Hematopoietic multipotent progenitor cell treated with erythropoietin and hydrocortisone succinate and interleukin-3 and kit ligand, for 8 days (in vitro differentiated cells): ENCODE results near the gene LSM11.

Experiments used
- DNase-seq: peaks from one replicate; pipeline ENCODE4 v3.0.0-alpha.2; 2015

LSM11 gene

DNA sequence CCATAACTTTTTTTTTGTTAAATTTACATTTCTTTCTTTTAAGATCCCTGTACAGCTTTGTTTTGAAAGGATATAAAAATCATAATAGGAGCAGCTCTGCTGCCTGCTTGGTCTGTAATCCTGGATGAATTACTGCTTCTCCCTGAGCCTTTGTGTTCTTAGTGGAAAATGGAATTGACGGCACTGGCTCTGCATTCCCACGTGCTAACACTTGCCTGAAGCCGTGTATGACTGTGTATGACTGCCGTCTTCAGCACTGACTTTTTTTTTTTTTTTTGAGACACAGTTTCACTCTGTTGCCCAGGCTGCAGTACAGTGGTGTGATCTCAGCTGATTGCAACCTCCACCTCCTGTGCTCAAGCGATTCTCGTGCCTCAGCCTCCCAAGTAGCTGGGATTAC is 7.5 kb upstream of the LSM11 start:
- DNase-seq, result no peak

DNA sequence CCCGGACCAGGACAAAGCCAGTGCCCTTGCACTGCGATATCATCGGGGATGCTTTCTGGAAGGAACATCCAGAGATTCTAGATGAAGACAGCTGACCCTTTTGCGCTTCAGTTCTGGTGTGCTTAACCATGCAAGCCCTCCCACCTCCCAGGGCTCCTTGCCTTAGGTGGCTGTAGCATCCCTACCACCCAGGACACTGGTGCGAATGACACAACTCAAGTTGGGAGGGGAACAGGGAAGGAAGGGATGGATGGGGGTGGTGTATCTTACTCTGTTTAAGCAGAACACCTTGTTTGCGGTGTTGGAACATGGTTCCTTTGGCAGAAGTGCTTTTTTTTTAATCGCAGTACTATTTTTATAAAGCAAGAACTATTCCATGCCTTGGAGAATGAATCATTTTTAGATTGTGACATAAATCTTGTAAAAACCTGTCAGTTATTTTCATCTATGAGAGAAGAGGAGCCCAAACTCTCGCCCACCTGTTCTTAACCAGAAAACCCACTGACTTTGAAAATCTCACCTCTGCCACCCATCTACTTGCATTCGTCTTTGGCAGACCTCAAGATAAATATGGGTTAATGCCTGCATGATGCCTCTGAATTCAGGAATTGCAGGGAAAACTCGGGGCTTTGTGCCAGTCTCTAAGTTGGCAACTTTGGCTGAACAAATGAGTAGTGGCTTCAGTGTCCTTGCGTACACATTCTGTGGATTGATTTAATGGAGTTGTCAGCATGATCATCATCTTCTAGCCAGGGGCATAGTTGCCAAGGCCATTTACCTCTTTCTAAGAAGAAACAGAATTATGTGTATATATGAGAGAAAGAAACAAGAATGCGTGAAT is 3.9 kb upstream of the LSM11 start:
- DNase-seq, result no peak

DNA sequence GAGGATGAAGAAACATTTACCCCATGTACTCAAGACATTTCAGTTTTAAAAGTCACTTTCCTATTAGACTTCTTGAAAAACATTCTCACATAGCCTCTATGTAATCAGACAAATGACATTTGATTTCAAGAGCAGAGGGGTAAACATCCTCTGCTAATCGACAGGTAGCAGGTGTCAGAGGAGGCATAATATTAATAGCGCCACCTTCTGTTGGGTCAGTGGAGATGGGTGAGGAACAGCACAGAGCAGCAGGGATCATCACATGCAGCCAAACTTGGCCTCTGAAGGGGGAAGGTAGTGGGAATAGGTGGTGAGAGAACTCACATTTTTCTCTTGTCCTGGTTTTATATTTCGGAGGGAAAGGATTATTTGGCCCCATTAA is 3.3 kb upstream of the LSM11 start:
- peak; percentile 51 for DNase-seq

DNA sequence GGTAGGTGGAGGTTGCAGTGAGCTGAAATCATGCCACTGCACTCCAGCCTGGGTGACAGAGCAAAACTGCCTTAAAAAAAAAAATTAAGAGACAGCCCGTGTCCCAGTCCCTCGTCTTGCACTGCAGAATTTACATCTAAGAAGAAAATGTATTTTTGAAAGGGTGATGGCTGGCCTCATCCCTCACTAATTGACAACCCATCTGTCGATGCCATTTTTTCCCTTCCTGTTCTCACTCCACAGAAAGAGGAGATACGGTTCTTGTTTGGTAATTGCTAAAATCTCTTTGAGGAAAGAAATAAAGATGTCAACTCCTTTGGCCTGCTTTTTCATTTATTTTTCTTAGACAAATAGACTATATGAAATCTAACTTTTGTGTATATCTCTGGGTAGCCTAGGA is 2.4 kb upstream of the LSM11 start:
- no peak for DNase-seq

DNA sequence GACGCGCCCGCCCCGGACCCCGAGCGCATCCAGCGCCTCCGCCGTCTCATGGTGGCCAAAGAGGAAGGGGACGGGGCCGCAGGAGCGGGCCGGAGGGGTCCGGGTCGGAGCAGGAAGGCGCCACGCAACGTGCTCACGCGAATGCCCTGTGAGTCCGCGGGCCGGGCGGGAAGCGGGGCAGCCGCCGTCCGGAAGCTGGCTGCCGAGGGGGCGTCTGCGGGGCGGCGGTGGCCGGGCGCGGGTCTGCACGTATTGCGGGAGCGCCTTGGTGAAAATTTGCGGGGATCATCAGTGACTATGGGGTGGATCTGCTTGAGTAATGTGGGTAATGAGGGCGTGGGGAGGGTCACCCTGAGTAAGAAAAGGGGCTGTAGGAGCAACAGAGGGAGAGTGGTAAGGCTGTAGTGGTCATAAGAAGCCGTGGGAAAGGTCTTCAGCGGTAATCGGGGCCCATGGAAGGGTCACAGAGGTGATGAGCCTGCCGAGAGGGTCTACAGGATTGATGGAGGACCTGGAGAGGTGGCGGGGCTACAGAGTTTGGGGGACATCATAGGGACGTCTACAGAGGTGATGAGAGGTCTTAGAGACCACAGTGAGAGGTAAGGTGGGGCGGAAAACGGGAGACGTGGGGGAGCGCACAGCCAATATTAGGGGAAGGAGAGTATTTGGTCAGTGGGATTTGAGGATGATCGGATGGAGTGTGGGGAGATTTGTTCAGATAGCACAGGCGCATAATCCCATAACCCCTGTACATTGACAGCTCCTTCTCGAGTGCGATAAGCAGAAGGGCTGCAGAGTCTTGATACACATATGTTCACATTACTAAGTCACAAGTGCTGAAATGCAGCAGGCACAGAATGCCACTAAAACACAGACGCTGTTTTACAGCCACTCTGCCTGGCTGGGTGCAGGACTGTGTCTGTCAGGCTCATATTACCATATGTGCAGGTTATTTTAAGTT is 819 bp downstream of the LSM11 start:
- DNase-seq, result peak; percentile 87

DNA sequence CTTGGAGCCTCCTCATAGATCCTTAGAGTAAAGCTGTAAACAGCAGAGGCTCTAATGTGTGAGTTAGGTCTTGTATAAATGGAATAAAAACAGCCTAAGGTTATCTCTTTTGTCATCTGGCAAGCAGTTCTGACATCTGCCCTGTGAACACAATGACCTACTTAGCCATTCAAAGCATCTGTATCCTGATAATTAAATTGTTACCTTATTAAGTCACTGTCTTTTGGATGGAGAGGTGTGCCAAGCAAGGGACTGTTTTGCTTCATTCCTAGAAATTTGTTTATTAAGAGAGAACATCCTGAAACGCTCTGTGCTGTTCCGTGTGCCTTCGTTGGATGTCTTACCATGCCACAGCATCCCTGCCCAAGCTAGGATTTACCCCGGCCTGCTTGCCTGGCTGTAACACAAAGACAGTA is 1.5 kb downstream of the LSM11 start:
- peak; percentile 63 for DNase-seq

DNA sequence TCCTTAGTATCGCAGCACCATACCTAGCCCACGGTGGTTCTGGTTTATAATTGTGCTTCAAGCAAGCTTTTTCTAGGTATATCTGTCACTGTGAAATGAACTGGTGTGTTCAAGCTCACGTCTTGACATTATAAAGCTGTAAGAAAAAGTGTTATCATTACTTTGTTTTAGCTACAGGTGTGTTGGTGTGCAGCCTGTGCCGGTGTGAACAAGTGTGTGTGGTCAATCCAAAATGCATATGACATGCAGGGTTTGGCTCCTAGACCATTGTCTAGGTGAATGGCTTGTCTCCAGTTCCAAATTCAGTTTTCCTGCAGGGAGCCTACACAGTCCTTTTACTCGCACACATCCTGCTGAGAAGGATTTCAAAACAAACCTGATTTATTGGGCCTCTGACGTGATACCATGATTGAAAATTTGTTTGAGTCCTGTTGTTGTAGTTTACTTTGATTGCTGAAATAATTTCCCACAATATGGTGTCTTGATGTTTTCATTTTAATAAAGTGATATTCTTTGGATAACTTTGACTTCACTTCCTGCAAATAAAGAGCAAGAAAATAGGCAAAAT is 3.7 kb downstream of the LSM11 start:
- DNase-seq, result no peak

DNA sequence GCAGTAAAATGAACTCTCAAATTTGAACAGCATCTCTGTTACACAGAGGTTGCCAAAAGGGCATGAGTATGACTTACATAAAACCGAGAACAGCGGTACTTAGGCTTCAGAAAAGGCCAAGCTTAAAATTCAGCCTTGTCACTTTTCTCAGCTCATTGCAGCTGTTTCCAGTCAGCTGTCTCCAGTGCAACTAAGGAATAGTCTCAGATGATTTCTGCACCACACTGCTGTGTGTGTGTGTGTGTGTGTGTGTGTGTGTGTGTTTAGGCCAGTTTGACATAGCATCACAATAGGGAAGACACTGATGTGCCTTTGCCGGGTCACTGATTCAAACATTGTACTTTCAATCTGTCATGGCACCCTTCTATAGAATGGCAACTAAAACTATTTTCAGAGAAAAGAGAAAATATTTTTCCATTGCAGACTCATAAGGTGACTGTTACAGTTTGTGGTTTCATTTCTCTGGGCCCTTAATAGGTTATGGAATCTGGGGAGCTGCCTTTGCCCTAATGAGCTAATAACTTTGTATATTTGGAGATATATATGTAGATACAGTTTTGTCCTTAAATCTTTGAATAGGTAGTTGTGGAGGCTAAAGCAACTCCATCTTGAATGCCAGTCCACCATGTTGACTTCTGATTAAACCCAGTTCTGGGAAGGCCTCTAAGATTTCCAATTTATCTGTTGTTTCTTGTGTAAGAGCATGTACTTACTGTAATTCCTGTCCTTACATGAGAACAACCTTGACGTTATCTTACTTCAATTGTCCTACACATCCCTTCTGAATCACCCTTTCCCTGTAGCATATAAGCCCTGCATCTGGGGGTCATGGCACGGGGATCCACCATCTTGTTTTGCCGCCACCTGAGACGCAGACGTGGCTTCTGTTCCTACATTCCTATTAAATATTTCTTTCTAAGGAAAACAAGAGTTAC is 4.5 kb downstream of the LSM11 start:
- DNase-seq, result no peak

DNA sequence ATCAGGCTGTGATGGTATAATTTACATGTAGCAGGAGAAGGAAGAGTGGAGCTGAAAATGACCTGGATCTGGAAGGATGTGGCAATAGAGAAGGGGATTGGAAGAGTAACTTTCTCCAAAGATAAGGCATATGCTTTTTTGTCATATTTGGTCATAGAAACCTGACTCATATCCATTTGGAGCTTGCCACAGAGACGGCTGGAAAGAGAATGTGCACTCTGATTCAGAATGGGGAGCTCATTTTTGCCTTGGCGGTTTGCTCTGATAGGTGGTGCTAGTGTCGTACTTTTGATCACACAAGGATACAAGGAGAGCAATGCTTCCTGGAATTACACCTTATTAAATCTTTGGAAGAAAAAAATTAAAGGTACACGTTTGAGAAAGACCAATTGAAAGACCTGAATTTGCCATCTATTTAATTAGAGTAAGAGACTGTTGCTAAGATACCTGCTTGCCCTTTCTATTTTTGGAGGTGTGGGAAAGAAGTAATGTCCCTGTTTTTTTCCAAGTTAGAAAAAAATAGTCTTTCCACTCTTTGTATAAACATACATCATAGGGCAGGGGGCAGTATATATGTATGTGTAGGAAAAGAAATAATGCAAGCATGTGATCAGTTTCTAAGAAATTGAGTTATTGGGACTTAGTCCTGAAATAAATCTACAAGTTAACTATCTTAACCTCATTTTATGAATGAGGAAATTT is 5.4 kb downstream of the LSM11 start:
- DNase-seq, result no peak

DNA sequence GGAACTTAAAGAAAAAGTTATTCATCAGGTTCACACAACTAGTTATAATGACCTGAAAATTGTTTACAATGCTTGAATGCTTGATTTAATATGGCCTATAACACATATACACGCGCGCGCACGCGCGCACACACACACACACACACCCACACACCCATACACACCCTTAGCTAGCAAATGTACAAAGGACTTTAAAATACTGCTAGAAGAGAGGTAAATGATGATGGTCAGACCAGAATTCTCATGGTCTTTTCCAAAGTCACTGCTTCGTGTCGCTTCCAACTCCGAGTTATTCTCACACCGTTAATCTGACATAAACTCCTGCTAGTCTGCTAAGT is 5.9 kb downstream of the LSM11 start:
- no peak for DNase-seq

DNA sequence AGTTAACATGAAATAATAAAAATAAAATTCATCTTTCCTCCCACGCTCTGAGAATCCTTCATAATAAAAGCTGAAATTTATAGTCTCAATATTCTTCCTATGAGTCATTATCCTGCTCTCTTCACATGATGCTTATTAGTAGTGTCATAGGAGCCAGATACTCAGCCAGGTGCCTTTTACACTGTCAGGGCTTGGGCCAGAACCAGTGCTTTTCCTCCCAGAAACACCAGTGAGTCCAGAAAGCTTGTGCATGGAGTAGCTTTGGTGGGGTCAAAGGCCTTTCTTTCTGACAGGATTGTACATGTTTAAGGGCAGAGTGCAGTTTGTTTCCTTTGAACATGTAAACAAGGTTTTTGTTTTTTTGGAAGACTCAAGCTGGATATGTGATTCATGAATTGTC is 6.8 kb downstream of the LSM11 start:
- DNase-seq, result no peak

DNA sequence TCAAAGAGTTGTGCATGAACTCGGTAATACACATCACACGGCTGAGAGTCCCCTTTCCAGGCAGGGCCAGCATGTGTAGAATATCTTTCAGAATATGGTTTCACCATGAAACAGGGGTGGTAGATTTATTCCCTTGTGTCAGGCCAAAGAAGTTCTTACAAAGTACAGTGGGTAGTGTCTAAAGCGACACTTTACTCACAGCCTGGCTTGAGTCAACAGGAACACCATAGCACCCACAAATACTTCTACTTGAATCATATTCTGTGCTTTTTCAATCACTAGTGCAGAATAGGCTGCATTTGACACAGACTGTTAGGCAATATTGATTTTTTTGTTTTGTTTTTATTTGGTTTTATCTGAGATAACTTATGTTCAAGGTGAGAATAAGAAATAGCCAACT is 12.6 kb downstream of the LSM11 start:
- DNase-seq, result no peak

DNA sequence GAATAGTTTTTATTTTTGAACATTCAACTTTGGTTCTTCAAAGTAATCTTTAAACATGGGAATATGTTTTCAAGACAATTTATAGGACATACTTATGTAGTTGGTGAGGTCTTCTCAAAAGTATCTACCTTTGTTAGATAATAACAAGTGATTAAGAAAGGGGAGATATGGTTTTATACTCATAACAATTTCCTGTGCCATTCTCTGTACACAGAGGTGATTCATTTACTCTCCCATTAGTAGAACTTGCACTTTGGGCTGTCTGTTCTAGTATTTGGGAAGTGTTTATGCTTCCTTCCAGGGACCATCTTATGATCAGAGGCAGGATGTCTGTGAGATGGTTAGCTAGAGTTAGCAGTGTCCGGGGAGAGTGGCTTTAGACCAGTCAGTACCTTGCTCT is 15.2 kb downstream of the LSM11 start:
- DNase-seq, result no peak

DNA sequence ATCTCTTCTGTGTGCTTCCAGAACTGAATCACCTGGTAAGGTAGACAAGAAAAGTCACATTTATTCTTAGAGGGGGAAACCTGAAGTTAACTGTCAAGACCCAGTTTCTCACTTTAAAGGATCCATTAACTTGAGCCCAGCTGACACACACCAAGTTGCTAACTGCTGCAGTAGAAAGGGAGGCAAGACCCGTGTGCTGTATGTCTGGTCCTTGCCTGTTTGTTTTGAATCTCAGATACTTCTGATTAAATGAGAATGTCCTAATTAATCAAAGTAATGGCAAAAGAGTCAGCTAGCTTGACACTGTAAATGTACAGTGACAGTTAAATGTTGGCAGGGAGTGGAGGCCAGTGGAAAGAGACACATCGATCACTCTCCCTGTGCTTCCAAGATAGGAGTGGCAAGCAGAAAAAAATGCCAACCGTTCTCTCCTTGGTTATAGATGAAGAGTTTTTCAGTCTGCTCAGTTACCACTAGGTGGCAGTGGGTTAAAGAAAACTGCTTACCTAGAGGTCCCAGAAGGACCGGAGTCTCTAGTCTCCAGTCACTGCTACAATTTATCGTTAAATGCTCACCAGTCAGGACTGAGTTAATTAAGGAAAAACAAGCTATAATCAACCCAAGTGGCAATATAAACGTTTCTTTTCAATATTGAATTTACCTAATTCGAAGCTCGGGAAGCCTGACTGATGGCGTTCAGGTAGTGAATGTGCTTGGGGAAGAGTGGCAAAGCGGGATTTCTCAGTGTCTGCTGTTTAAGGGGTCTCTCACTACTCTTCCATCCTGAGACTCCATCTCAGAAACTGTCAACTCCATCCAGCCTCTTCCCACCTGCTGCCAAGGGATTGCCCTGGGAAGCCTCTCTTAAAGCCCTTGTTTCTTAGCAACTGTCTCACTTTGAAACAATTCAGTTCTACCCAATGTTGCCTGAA is 18.4 kb downstream of the LSM11 start:
- DNase-seq, result peak; percentile 74

DNA sequence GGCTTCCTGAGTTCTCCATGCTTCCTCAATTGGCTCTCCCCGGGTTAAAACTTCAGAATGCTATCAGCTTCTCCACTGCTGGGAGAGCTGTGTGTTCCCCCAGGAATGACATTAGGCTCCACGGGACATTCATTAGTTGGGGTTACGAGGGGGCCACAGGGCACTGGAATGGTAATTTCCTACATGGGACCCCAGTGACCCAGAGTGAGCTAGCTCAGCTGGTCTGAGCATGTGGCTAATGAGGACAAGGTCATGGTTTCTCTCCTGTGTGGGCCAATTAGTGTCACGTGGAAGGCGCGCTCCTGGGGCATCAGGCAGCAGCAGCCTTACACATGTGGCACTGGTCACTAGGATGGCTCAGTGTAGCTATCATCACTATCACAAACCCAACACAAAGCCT is 21.0 kb downstream of the LSM11 start:
- no peak for DNase-seq

DNA sequence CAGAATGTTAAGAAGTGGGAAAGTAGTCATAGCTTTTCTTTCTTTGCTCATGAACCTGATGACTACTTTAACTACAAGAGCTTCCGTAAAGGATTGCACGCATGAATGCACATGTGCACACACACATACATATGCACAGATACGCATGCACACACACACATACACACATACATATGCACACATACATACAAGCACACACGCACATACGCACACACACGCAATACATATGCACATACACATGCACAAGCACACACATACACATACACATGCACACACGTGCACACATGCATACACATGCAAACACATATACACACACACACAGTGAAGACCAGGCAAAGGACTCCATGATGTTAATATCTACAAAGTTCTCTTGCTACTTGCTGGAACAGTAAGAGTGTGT is 22.9 kb downstream of the LSM11 start:
- no peak for DNase-seq

DNA sequence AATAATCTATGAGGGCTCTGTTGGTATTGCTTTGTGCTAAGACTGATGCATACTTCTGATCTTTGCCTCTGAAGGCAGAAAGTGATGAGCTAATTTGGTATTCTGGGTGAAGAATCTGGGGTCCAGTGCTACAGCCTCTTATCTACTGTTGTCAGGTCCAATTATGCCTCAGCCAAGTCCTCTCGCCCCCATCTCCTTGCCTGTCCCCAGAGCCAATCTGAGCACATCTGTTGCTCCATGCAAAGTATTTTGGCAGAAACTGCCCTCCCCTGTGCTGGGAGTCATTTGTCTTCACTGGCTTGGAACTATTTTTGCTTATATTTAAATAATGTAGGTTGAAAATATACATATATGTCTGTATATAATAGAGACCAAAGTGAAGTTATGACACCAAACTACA is 23.4 kb downstream of the LSM11 start:
- DNase-seq, result peak; percentile 16

DNA sequence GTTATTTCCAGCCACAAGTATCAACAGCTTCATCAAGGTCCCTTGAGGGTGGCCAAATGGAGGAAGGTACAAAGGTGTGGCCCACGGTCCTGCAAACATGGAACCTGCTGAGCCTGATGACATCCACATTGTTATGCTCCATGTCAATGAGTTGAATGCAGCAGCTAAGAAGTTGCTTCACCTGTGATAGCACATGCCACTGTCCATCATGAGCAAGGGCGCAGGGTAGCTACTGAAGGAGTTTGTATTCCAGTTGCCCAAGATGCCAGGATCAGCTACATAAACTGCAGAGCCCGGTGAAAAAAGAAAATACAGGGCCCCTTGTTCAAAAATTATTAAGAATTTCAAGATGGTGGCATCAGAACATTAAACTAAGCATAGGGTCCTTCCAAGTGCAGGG is 24.2 kb downstream of the LSM11 start:
- no peak for DNase-seq

DNA sequence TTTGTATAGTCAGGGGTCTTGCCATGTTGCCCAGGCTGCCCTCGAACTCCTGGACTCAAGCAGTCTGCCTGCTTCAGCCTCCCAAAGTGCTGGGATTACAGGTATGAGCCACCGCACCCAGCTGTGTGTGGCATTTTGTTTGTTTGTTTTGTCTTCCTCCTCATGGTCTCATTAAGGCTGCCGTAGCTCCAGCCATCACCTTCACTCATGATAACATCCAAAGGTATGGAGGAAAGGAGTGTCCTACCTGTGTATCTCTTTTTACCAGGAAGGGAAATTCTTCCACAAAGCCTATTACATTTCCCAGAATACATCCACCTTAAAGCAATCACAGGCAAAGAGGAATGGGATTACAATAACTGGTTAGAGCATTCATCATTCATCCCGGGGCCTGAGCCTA is 27.2 kb downstream of the LSM11 start:
- no peak for DNase-seq

DNA sequence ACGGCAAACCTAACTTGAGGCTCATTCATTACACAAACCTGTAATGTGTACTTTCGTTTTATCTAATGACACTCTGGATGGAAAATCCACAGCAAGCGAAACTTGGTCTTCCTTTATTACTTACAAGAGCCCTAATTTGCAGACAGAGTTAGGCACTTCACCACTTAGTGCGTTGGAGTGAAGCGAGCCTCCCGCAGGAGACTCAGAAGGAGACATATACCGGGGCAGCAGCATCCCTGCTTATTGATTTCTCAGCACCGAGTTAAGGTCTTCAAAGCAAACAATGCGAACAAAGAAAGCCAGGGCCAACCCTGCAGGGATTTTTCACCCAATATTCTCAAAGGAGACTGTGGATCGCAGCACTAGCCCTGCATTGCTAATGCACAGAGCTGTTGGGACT is 28.6 kb downstream of the LSM11 start:
- no peak for DNase-seq
